ENCODE data around the gene CALHM5. TPM values are rescaled to one million over a fixed set of nuclear protein-coding genes. Genes with fewer than 3 reads are reported as not detected.

The CALHM5 gene
- total RNA-seq, 1 experiment from 2014 or later: 0.05 TPM

- no peak overlapping the region for H3K27ac ChIP-seq (ENCODE audit: low read depth, low read length)
Observed at GRCh38 chr6:116561377-116562018, 50.1 kb downstream of the CALHM5 start.

More at GRCh38 chr6:116561377-116562018, 50.1 kb downstream of the CALHM5 start:
- H3K27me3 ChIP-seq (ENCODE audit: insufficient read depth, low read length): no peaks in the 10 kb centered on the region
- peak; percentile 55 for DNase-seq (ENCODE audit: low read depth, low spot score)
- H3K4me1 ChIP-seq (ENCODE audit: control insufficient read depth in 1 of 2, insufficient read depth in 2 of 2, low read length in 2 of 2): peaks cover 3 to 20% of the 10 kb centered on the region in 2 experiments; a peak in 3 of 4 replicates
- H3K4me2 ChIP-seq (ENCODE audit: low read length): peak overlapping the region; percentile 3; the same call in 1 of the 2 replicates
- TF ChIP-seq, protein P1, sequence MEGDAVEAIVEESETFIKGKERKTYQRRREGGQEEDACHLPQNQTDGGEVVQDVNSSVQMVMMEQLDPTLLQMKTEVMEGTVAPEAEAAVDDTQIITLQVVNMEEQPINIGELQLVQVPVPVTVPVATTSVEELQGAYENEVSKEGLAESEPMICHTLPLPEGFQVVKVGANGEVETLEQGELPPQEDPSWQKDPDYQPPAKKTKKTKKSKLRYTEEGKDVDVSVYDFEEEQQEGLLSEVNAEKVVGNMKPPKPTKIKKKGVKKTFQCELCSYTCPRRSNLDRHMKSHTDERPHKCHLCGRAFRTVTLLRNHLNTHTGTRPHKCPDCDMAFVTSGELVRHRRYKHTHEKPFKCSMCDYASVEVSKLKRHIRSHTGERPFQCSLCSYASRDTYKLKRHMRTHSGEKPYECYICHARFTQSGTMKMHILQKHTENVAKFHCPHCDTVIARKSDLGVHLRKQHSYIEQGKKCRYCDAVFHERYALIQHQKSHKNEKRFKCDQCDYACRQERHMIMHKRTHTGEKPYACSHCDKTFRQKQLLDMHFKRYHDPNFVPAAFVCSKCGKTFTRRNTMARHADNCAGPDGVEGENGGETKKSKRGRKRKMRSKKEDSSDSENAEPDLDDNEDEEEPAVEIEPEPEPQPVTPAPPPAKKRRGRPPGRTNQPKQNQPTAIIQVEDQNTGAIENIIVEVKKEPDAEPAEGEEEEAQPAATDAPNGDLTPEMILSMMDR (IDR thresholded peaks at IDR 0.05 in 2 of 3, conservative IDR thresholded peaks at IDR 0.05 in 1 of 3; ENCODE audit: borderline replicate concordance in 1 of 3, insufficient read depth in 1 of 3, low read depth in 2 of 3, low read length in 2 of 3): peak; percentile 90 to 95 (median 91)
- no peak for TF ChIP-seq YY1 (IDR thresholded peaks at IDR 0.05; ENCODE audit: extremely low read depth, insufficient replicate concordance, low read depth, low read length)
- peak; percentile 87 for TF ChIP-seq RAD21 (IDR thresholded peaks at IDR 0.05; ENCODE audit: low read depth)
- TF ChIP-seq CBX3 (IDR thresholded peaks at IDR 0.05; ENCODE audit: low read depth): 0 out of 2 replicates have a peak, but pooled peaks have one; percentile 31
- ChIA-PET POLR2A (interaction anchor here (1.0 to 1.7 kb wide), 3 partner anchors 10 to 293 kb away, joined by 4 to 6 read pairs (median 4); partner anchors contain the start of gene RWDD1), CTCF (interaction anchor here (0.9 to 2.6 kb wide), 12 partner anchors 9 to 343 kb away, joined by 3 to 33 read pairs (median 8); partner anchors contain the start of genes RWDD1 and TRAPPC3L), RAD21 (ENCODE audit: low non-redundant PET in 1 of 2, low total read pairs in 2 of 2, uncharacterized antibody in 2 of 2, unreplicated experiment in 2 of 2) (interaction anchor here (1.0 to 1.1 kb wide), 2 partner anchors 274 to 292 kb away, joined by 3 to 5 read pairs; no protein-coding TSS in a partner anchor)
- no peak overlapping the region for H3K9ac ChIP-seq (ENCODE audit: low read length)
- H3K4me3 ChIP-seq (replicated peaks in 1 of 2; ENCODE audit: low read depth in 1 of 2, low read length in 2 of 2): no peak overlapping the region
- peak; percentile 80 for ATAC-seq
- no TSS peak for BruUV-seq (replicated peaks)
- intact Hi-C loops (cut with micrococcal nuclease): loop anchor here (1.0 to 2.0 kb wide), 4 partner anchors 25 to 343 kb away; no protein-coding TSS in a partner anchor
- no peaks in the 10 kb centered on the region for H3K36me3 ChIP-seq (ENCODE audit: control insufficient read depth in 1 of 2, insufficient read depth in 2 of 2, low read length in 2 of 2)
- H3K9me3 ChIP-seq (ENCODE audit: control insufficient read depth in 1 of 2, insufficient read depth in 1 of 2, low read depth in 1 of 2, low read length in 2 of 2): no peaks in the 10 kb centered on the region
- H4K20me1 ChIP-seq (ENCODE audit: insufficient read depth): no peaks in the 10 kb centered on the region
- peak overlapping the region; percentile 93 for H2AFZ ChIP-seq (ENCODE audit: low read depth, low read length, poor library complexity, severe bottlenecking)
- H3K9me2 ChIP-seq (ENCODE audit: insufficient read depth): no peaks in the 10 kb centered on the region
- no peaks in the 10 kb centered on the region for H3K79me2 ChIP-seq (ENCODE audit: insufficient read depth, low read length)

Measured in HCT116 (cell line).